IPS-18c (cell line): ENCODE data around the gene KIF12.
"Not testable (repeated sequence)": the region's sequence is repeated elsewhere in the genome, so short reads cannot be mapped to it uniquely, and the experiment has no call there.

Experiments used
- H3K4me3 ChIP-seq: 2 replicates; pipeline ENCODE4 v1.7.0; 2013; ENCODE audit warnings: low read depth, mild to moderate bottlenecking, low read length, moderate library complexity; ENCODE audit not compliant: insufficient read depth
- H3K9me3 ChIP-seq: one replicate; pipeline ENCODE4 v1.6.1; 2013; ENCODE audit warnings: mild to moderate bottlenecking, low read length, moderate library complexity; ENCODE audit not compliant: control insufficient read depth, insufficient read depth

KIF12 gene

DNA sequence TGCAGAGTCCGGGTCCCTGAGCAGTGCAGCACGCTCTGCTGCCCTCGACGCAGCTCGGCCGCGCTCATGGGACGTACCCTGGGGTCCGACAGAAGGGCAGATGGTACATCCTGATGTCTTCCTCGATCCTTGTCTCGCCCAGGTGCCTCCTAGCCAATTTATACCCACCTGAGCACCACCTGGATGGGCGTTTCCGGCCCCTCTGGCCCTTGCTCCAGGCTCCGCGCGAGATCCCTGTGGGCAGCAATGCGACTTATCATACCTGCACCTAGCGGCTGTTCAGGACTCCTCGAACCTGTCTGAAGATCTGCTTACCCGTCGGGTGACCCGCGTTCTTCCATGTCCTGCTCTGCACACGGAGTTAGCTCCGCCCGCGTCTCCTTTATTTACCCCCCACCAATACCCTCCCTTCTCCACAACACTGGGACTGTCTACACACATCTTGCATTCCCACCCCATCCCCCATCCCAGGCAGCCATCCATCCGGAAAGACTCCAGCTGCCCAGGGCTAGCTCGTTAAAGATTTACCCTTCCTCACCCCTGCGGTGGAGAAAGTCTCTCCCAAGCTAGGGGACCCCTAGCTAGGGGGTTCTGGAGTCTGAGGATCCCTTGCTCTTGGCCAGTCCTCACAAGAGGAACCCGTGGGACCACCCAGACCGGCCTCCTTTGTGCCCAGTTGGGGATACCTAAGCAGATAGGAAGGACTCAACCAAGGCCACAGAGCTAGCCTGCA is at the start of gene KIF12:
TSS of gene KIF12 (minus strand) at position 357 of the 733 bp plus-strand sequence. CDS start at position 341, 16 bp downstream.
- peak within 1 kb of the TSS; percentile 66 for H3K4me3 ChIP-seq
- no peaks in the 10 kb centered on the region for H3K9me3 ChIP-seq

DNA sequence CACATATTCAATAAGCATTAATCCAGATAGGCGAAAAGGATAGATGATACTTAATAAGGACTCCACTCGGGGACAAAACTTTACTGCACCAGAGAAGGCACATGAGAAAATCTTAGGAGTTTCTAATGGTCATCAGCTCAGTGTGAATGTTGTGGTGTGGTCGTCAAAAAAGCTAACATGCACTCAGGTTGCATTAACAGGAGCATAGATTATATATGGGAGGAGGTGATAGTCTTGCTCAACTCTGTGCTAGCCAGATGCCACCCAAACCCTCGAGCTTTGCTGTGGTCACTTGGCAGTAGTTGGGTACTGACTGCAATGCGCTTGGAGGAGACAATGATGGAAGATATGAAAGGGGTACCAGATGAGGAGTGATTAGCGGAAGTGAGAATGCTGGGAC is 47.6 kb upstream of the KIF12 start:
- no peaks in the 10 kb centered on the region for H3K9me3 ChIP-seq
- H3K4me3 ChIP-seq: no peak overlapping the region

DNA sequence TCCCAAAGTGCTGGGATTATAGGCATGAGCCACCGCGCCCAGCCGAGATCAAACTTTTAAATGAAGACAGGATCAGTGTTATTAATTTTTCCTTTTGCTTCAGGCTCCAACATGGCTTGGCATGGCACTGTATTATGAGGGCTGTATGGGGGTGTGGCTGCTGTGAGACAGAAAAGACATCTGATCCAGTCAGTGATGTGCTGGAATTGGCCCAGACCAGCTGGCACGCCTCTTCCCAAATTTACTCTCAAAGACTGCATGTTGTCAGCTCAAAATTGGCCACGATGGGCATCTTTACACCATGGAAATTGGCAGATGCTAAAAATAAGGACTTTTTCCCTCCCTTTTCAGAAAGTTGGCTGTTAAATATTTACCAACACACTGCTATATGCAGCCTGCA is 44.1 kb upstream of the KIF12 start:
- no peak overlapping the region for H3K4me3 ChIP-seq
- H3K9me3 ChIP-seq: no peaks in the 10 kb centered on the region

DNA sequence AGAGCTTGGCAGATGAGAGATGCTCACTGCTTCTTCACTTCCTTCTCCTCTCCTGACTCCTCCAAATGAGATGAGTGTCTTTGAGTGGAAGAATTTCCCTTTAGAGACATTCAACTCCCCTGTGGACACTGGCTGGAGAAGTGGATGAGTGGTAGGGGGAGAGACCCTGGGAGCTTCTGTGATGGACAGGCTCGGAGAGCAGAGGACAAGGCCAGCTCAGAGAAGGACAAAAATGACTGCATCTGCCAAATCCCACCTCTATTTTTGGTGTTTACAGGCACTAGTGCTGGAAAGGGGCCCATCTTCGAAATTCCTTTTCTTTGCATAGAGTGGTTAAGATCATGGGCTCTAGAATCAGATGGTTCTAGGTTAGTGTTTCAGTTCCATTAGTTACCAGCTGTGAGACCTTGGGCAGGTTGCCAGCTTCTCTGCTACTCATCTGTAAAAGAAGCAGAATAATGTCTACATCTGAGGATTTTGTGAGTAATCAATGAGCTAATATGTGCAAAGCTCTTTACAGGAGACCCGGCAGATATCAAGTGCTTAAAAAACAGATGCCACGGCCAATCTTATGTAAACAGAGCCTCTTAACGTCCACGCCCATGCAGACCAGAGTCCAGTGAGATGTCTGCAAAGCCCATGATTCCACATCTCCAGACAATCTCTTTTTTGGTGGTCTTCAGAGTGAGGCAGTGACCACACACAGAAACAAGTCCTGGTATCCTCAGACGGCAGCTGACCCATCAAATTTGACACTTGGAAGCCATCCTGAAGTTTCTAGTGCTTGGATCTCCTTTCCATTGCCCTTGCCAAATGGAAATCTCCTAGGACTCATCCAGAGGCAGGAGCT is 42.7 kb upstream of the KIF12 start:
- Histone ChIP-seq H3K9me3 (no peaks in the 10 kb centered on the region), H3K4me3 (no peak overlapping the region)

DNA sequence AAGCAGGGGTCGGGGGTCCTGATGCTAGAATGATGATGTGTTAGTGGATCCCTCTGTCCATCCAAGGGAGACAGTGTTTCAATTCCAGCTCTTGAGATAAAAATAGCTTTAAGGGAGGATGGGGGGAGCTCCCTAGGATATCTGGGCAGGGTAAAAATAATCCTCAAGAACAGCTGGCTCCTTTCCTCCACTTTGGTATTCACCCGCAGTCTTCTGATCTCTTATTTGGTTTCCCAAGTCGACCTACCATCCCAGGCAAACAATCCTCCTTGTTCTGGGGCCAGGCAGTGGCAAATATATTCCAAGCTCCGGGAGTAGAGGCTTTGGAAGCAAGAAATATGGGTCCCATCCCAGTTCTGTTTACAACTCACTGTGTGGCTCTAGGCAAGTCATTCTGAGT is 41.8 kb upstream of the KIF12 start:
- Histone ChIP-seq H3K4me3 (no peak overlapping the region), H3K9me3 (no peaks in the 10 kb centered on the region)

DNA sequence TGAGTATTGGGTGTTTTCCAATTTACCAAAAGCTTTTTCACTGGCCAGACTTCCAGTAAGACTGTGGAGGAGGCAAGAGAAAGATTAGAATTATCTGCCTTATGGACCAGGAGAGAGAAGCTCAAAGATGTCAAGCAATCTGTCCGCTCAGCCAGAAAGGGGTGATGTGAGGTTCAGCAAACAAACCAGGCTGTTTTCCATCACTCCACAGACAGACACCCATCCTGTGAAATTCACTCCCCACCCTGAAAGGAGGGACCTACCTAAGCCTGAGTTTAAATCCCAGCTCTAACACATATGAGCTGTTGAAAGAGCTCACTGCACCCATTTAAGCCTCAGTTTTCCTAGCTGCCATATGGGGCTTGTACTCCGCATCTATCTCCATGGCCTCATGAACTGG is 41.3 kb upstream of the KIF12 start:
- Histone ChIP-seq H3K9me3 (no peaks in the 10 kb centered on the region), H3K4me3 (no peak overlapping the region)

DNA sequence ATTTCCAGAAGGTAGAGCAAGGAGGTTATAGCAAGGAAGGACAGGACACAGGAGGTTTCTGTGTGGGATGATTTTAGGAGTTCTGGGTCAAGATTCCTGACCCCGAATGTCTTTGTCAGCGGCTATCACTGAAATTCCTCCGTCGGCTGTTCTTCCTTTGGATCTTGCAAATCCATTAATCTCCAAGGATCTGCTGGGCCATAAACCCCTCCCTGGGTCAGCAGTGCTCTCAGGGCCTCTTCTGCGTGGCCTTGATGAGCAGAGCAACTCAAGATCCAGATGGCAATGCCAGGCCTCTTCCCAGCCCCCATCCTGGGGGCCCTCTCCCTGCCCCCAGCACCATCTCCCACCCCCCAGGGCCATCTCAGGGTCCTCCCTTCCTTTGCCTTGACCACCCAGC is 40.0 kb upstream of the KIF12 start:
- no peak overlapping the region for H3K4me3 ChIP-seq

DNA sequence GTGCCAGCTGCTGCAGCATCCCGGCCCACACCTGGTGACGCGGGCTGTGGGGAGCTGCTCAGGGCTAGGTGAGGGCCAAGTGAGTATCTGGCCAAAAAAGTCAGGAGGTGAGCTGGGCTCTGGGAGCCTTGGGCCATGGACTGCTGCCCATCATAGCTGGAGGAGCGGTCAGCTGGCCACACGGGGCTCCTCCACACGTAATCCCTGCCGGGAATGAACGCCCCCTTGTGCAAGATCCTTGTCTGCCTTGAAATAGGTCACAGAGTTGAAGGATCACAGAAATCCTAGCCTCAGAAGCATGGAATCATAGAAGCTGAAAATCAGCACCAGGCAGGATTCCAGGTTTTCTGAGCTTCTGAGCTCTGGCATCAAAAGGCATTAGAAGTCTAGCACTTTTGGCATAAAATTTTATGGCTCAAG is 39.5 kb upstream of the KIF12 start:
- H3K9me3 ChIP-seq: no peaks in the 10 kb centered on the region
- H3K4me3 ChIP-seq: no peak overlapping the region

More for the DNA sequence above, 40.0 kb upstream of the KIF12 start:
- H3K9me3 ChIP-seq: no peaks in the 10 kb centered on the region

DNA sequence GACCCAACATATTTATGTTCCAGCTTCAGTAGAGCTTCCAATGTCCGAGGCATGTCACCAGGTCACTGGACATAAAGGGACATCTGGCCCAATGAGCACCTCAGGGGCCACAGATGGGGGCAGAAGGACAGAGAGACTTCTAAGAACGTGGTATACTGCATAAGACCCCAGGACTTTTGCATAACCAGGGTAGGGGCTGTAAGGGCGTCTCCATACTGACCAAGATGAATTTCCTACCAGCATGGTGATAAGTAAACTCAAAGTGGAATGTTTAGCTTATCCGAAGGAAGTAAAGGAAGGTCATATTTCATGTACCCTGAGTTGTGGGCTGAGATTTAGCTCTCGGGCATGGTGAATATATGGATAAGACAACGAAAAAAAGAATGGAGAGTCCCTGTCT is 38.7 kb upstream of the KIF12 start:
- H3K4me3 ChIP-seq: no peak overlapping the region
- H3K9me3 ChIP-seq: no peaks in the 10 kb centered on the region

DNA sequence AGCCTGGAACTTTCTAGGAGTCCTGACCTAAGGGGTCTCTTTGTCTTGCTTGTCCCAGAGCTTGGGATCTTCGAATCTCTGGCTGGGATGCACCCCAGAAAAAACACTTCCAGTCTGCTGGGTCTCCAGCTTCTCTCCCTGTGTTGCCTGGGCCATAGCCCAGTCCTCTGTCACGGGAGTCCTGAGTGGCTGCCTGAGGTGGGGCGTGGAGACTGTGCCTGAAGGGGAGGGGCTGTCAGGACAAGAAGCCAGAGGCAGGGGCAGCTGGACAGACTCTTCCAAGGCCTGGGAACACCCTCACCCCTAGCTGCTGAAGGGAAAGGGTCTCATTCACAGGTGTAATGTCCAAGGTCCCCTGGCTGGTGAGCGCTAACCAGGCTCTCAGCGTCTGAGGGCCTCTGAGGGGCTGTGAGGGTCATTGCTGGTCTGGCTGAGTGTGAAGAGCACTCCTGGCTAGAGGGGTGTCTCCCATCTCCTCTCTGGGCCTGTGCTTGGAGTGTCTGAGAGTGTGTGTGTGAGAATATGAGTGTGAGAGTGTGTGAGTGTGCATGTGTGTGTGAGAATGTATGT is 35.8 kb upstream of the KIF12 start:
- Histone ChIP-seq H3K9me3 (no peaks in the 10 kb centered on the region), H3K4me3 (no peak overlapping the region)

DNA sequence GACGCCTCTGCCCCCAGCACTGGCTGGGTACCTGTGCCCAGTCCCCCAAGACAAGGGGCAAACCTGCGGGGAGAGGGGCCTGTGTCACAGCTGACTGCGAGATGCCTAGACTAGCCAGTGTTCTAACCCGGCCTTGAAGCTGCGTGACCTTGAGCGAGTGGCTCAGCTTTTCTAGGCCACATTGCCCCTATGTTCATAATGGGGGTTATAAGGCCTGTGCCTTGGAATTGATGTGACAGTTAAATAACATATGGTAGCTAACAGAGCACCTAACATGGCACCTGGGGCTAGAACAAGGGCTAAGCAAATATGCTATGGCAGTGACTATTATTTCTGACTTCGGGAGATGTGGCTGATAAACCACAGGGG is 33.4 kb upstream of the KIF12 start:
- Histone ChIP-seq H3K4me3 (no peak overlapping the region), H3K9me3 (no peaks in the 10 kb centered on the region)

DNA sequence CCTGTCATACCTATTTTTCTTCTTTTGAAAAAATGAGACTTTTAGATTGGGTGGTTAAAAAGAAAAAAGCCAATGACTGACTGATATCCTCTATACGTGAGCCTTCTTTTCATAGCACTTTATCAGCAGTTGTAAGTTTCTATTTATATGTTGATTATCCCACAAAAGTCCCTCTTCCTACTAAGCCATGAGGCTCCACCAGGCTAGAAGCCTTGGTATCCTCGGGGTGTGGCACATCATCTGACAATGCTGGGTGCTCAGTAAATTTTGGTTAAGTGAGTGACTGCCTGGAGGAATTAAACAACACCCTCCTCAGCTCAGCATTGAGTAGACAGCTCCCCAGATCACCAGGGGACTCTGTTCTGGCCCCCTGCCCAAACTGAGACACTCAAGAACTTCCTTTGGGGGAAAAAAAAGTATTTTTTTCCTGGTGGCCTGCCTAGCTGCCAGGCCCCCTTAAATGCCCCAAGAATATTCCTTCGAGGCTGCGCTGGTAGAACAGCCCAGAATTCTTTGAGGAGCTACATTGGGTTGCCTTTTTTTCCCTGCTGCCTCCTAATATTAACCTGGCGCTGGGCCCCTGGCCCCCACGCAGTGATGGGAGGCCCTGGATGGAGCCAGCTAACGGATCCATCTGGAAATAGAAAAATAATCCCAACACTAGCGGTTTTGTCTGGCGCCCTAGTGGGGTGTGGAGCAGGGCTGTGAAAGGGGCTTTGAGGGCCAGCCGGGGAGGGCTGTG is 32.9 kb upstream of the KIF12 start:
- Histone ChIP-seq H3K4me3 (no peak overlapping the region), H3K9me3 (no peaks in the 10 kb centered on the region)

DNA sequence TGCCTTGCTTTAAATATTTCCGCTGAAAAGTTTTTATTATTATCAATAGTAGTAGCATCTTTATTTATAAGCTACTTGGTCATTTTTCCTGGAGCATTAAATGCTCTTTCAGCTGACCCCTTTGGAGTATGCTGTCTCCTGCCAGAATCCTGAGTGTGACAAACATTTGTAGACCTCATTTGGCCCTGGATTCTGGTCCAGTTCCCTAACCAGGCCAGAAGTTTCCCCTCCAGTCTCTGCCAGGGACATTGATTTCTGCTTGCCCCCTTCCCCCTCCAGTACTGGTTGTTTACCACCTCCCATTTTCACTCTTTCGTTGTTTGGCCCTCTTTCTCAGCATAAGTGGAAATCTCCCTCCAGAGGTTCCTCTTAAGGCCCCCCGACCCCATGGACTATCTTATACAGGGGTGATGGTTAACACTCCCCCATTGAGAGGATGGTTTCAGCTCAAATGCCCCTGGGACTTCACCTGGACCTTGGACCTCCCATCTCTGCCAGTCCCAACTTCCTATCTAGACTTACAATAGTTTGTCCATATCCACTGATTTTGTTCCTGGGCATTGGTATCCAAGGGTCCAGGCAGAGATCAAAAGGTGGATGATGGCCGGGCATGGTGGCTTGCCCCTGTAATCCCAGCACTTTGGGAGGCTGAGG is 31.7 kb upstream of the KIF12 start:
- H3K4me3 ChIP-seq: no peak overlapping the region
- H3K9me3 ChIP-seq: no peaks in the 10 kb centered on the region

DNA sequence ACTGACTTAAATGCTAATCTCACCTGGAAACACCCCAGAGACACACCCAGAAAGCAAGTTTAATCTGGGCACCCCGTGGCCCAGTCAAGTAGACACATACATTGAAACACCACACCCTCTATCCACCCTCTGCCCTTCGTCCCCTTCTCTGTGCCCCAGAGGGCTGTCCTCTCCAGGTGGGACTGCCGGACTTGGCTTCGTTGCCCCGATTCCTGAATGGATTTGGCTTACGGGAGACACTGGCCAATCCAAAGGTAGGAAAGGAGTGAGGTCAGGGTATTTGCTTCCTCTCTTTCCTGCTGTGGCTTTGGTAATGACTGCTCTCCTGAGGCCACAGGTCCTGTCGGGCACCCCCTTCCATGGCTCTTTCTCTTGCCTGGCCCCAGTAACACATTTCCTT is 31.0 kb upstream of the KIF12 start:
- Histone ChIP-seq H3K9me3 (no peaks in the 10 kb centered on the region), H3K4me3 (no peak overlapping the region)

DNA sequence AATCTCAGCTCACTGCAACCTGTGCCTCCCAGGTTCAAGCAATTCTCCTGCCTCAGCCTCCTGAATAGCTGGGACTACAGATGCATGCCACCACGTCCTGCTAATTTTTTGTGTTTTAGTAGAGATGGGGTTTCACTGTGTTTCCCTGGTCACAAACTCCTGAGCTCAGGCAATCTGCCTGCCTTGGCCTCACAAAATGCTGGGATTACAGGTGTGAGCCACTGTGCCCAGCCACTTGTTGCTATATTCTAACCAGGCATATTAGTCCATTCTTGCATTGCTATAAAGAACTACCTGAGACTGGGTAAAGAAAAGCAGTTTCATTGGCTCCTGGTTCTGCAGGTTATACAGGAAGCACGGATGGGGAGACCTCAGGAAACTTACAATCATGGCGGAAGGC is 29.7 kb upstream of the KIF12 start:
- H3K9me3 ChIP-seq, H3K4me3 ChIP-seq: not testable (repeated sequence)

DNA sequence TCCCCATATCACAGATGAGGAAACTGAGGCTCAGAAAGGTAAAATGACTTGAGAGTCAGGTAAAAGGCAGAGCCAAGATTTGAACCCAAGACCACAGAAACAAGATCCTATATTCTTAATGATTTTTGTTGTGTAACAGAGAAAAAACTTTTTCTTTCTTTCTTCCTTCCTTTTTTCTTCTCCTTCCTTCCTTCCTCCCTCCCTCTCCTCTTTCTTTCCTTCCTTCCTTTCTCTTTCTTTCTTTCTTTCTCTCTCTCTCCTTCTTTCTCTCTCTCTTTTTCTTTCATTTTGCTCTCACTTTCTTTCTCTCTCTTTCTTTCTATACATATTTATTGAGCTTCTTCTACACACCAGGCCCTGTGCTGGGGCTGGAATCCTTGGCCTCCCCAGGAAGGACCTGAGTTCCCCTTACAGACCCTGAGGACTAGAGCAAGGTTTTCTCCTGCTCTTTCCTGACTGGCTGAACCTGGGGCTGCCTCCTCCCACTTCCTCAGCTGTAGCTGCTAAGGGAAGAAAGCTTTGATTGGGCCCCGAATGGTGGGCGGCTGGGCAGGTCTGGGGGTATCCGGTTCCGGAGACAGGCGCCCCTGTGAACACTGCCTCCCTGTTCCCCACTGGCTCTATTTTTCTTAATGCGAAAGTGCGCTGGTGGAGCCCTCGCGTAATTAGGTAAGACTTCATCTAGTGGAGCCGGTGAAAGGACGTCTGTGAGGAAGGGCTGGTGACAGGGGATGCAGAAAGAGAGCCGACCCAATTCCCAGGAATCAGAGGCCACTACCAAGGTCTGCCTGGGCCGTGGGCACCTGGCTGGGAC is 27.4 kb upstream of the KIF12 start:
- Histone ChIP-seq H3K4me3 (no peak overlapping the region), H3K9me3 (no peaks in the 10 kb centered on the region)
